CD14-positive monocyte (primary cell): Measurements from ENCODE around the gene IP6K1. TPM values are rescaled to one million over a fixed set of nuclear protein-coding genes. Genes with fewer than 3 reads are reported as not detected.

Source experiments
- DNase-seq, 3 donors: peaks; one replicate each; pipeline ENCODE4 v3.0.0-alpha.2; 2011 to 2022
- H2AFZ ChIP-seq: 2 replicates; pipeline ENCODE4 v1.6.0; 2012; ENCODE audit warnings: mild to moderate bottlenecking, low read depth, low read length, inconsistent platforms; ENCODE audit not compliant: insufficient read depth, poor library complexity, severe bottlenecking
- H3K27ac ChIP-seq, 2 donors: 1 replicate in 1 of 2; 2 replicates in 1 of 2; pipeline ENCODE4 v1.5.1; 2012 to 2013; ENCODE audit warnings: low read length in 2 of 2, control low read depth in 1 of 2, inconsistent platforms in 1 of 2, low read depth in 1 of 2, mild to moderate bottlenecking in 1 of 2
- H3K27me3 ChIP-seq, 2 donors: one replicate each; pipeline versions ENCODE4 v1.6.0 to v1.6.1; 2011 to 2013; ENCODE audit warnings: low read length in 2 of 2; ENCODE audit not compliant: control insufficient read depth in 2 of 2, insufficient read depth in 2 of 2
- H3K36me3 ChIP-seq, 2 donors: replicated peaks in 1 of 2; 1 replicate in 1 of 2; 2 replicates in 1 of 2; pipeline versions ENCODE4 v1.5.1 to v1.6.1; 2012 to 2013; ENCODE audit warnings: low read length in 2 of 2, control low read depth in 1 of 2, inconsistent platforms in 1 of 2, mild to moderate bottlenecking in 1 of 2; ENCODE audit not compliant: insufficient read depth in 2 of 2, control insufficient read depth in 1 of 2
- H3K4me1 ChIP-seq, 2 donors: 1 replicate in 1 of 2; 2 replicates in 1 of 2; pipeline versions ENCODE4 v1.5.1 to v1.6.1; 2012 to 2013; ENCODE audit warnings: low read length in 2 of 2, control low read depth in 1 of 2, inconsistent platforms in 1 of 2, mild to moderate bottlenecking in 1 of 2, moderate library complexity in 1 of 2; ENCODE audit not compliant: insufficient read depth in 2 of 2, control insufficient read depth in 1 of 2
- H3K4me2 ChIP-seq: replicated peaks from 2 replicates; pipeline ENCODE3; 2012; ENCODE audit warnings: low read length, moderate library complexity, mild to moderate bottlenecking; ENCODE audit not compliant: poor library complexity, severe bottlenecking; ENCODE audit errors: extremely low read depth
- H3K4me3 ChIP-seq, 3 experiments: fragments of 200-600 bp in 1 of 3; sonication (generic) in 1 of 3; replicated peaks in 1 of 3; 1 replicate in 2 of 3; 2 replicates in 1 of 3; pipeline ENCODE4 v1.5.1; 2011 to 2013; ENCODE audit warnings: low read length in 3 of 3, mild to moderate bottlenecking in 3 of 3, control low read depth in 2 of 3, low read depth in 2 of 3, inconsistent platforms in 1 of 3, moderate library complexity in 1 of 3
- H3K79me2 ChIP-seq: 2 replicates; pipeline ENCODE4 v1.6.0; 2012; ENCODE audit warnings: mild to moderate bottlenecking, control low read depth, inconsistent platforms, low read length, moderate library complexity; ENCODE audit not compliant: insufficient read depth
- H3K9ac ChIP-seq: 2 replicates; pipeline ENCODE4 v1.6.0; 2017; ENCODE audit warnings: low read length, mild to moderate bottlenecking; ENCODE audit not compliant: insufficient read depth, poor library complexity, severe bottlenecking
- H3K9me3 ChIP-seq, 2 donors: replicated peaks in 1 of 2; 1 replicate in 1 of 2; 2 replicates in 1 of 2; pipeline versions ENCODE4 v1.5.1 to v1.6.1; 2012 to 2013; ENCODE audit warnings: low read length in 2 of 2, control low read depth in 1 of 2; ENCODE audit not compliant: control insufficient read depth in 1 of 2, insufficient read depth in 1 of 2
- H4K20me1 ChIP-seq: 2 replicates; pipeline ENCODE4 v1.6.0; 2012; ENCODE audit warnings: mild to moderate bottlenecking, low read length, control low read depth, moderate library complexity; ENCODE audit not compliant: insufficient read depth
- H3K27ac Mint-ChIP-seq, 7 donors: one replicate each; pipeline ENCODE4 v1.8.0; 2020; ENCODE audit warnings: mild to moderate bottlenecking in 7 of 7, mixed read lengths in 7 of 7, moderate library complexity in 6 of 7, inconsistent platforms in 2 of 7
- H3K27me3 Mint-ChIP-seq, 3 donors: one replicate each; pipeline ENCODE4 v1.8.0; 2021 to 2022; ENCODE audit warnings: low read depth in 3 of 3, mild to moderate bottlenecking in 3 of 3, mixed read lengths in 3 of 3, moderate library complexity in 3 of 3, inconsistent platforms in 1 of 3
- H3K36me3 Mint-ChIP-seq, 2 donors: one replicate each; pipeline ENCODE4 v1.8.0; 2020; ENCODE audit warnings: mixed read lengths in 2 of 2, inconsistent platforms in 1 of 2, mild to moderate bottlenecking in 1 of 2
- H3K4me1 Mint-ChIP-seq: one replicate; pipeline ENCODE4 v1.8.0; 2020; ENCODE audit warnings: mild to moderate bottlenecking, mixed read lengths
- H3K4me3 Mint-ChIP-seq, 2 donors: one replicate each; pipeline ENCODE4 v1.8.0; 2020; ENCODE audit warnings: mild to moderate bottlenecking in 2 of 2, mixed read lengths in 2 of 2, moderate library complexity in 1 of 2
- H3K9me3 Mint-ChIP-seq, 7 donors: one replicate each; pipeline ENCODE4 v1.8.0; 2020 to 2022; ENCODE audit warnings: mixed read lengths in 7 of 7, mild to moderate bottlenecking in 6 of 7, moderate library complexity in 6 of 7, inconsistent platforms in 2 of 7
- WGBS: methylation state at CpG from one replicate; pipeline ENCODE4 v1.1.5; 2013; ENCODE audit warnings: missing lambda C conversion rate; ENCODE audit not compliant: insufficient coverage; 5-methylcytosine and 5-hydroxymethylcytosine counted together
- intact Hi-C, 2 donors: fragments of 100-400 bp; cut with micrococcal nuclease; formaldehyde crosslinking; loops; one replicate each; pipeline versions ENCODE4 v1.15.0 to v1.15.1; 2023
- polyA plus RNA-seq, 3 donors: library from polyadenylated mRNA; depleted of rRNA in 1 of 3; unstranded in 2 of 3; stranded (reverse) in 1 of 3; fragments of 300-500 nt in 2 of 3; fragments of >200 nt in 1 of 3; fragmentation: Illumina TruSeq in 2 of 3; gene quantifications; 1 replicate in 2 of 3; 2 replicates in 1 of 3; pipeline ENCODE4 v1.2.3, GENCODE V29; 2012 to 2021
- TF ChIP-seq, protein P1 (sequence below): fragments of 200-600 bp; IDR thresholded peaks from one replicate; pipeline ENCODE4 v1.8.0; 2022; ENCODE audit warnings: antibody characterized with exemption, mild to moderate bottlenecking

IP6K1 gene
- polyA plus RNA-seq, 3 donors = 15.8 to 27.1 (median 16.1) TPM

DNA sequence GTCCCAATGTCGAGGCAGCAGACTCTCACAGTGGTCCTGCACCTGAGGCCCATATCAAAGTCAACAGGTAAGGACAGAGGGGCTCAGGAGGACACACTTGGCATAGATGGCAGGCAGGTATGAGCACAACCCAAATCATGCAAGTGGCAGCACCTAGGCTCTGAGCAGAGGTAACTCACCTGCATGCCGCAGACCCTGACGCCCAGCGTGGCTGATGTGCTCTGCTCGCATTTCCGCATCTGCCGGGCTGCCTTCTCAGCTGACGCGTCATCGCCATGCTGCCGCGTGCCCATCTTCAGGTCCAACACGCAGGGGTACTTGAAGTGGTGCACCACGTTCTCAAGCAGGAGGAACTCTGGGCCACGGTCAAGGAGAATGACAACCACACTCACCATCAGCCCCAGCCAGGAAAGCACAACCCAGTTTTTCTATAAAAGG lies 58.4 kb downstream of the IP6K1 start:
- Histone ChIP-seq H3K36me3 (peaks cover 49 to 71% of the 10 kb centered on the region in 2 donors), H3K9me3 (no peaks in the 10 kb centered on the region), H3K9ac (no peak overlapping the region), H3K4me3 (no peak overlapping the region), H3K27me3 (no peaks in the 10 kb centered on the region), H3K79me2 (peaks cover 7% of the 10 kb centered on the region), H3K4me1 (peaks cover 14 to 19% of the 10 kb centered on the region in 2 donors), H3K4me2 (no peak overlapping the region), H2AFZ (no peak overlapping the region), H4K20me1 (peaks cover 3% of the 10 kb centered on the region), H3K27ac (no peak overlapping the region)
- Mint-ChIP-seq H3K27me3 (no peaks in the 10 kb centered on the region), H3K27ac (peak overlapping the region in 1 of 7 donors; percentile 37), H3K36me3 (peaks cover 43 to 63% of the 10 kb centered on the region in 2 donors), H3K9me3 (no peaks in the 10 kb centered on the region), H3K4me3 (no peak overlapping the region), H3K4me1 (peaks cover 14% of the 10 kb centered on the region)
- no peak for DNase-seq
- WGBS = 96% methylated on average over 13 of the region's 15 CpGs
- TF ChIP-seq, protein P1, sequence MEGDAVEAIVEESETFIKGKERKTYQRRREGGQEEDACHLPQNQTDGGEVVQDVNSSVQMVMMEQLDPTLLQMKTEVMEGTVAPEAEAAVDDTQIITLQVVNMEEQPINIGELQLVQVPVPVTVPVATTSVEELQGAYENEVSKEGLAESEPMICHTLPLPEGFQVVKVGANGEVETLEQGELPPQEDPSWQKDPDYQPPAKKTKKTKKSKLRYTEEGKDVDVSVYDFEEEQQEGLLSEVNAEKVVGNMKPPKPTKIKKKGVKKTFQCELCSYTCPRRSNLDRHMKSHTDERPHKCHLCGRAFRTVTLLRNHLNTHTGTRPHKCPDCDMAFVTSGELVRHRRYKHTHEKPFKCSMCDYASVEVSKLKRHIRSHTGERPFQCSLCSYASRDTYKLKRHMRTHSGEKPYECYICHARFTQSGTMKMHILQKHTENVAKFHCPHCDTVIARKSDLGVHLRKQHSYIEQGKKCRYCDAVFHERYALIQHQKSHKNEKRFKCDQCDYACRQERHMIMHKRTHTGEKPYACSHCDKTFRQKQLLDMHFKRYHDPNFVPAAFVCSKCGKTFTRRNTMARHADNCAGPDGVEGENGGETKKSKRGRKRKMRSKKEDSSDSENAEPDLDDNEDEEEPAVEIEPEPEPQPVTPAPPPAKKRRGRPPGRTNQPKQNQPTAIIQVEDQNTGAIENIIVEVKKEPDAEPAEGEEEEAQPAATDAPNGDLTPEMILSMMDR = no peak
- intact Hi-C loops = loop anchor here (10.0 kb wide), 2 partner anchors 53 to 57 kb away; partner anchors contain the start of genes APEH (in 2 of the 2) and IP6K1 (in 1 of the 2)

DNA sequence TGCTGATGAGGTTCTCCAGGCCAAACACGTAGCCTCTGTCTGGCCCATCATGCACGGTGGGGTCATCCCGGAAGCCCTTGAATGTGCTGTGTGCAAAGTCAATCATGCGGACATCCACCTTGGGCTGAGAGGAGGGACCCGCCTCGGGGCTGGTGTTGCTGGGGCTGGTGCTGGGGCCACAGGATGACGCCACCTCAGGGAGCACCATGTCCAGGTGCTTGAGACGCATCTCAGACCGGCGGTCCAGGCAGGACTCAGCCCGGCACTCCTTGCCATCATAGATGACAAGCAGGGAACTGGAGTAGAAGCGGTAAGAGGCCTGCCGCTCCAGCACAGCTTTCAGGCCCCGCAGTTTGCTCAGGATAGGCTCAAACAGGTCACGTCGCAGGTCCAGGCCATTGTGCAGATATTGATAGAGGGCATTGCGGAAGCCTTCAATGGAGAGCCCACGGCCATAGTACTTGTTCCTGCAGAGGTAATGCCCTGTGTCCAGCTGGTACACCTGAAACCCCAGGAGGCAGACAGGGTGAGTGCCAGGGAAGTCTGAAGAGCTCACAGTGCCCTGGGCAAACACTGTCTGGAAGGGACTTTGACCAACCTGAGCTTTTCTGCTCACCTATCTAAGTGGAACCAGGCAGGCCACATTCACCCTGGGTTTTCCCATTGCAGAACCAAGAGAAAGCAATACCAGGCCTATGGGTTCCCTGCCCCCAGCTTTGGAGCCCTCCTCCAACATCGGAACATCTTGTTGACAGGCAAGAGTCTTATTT lies 59.0 kb downstream of the IP6K1 start:
- H3K4me3 Mint-ChIP-seq = no peak overlapping the region
- no peaks in the 10 kb centered on the region for H3K27me3 ChIP-seq
- H3K9me3 ChIP-seq = no peaks in the 10 kb centered on the region
- intact Hi-C loops = loop anchor here (10.0 kb wide), 2 partner anchors 53 to 57 kb away; partner anchors contain the start of genes APEH (in 2 of the 2) and IP6K1 (in 1 of the 2)
- peak overlapping the region in 3 of 7 donors; percentile 14 to 37 (median 30) for H3K27ac Mint-ChIP-seq
- DNase-seq = no peak
- H3K9ac ChIP-seq = no peak overlapping the region
- TF ChIP-seq, protein P1 = no peak
- no peak overlapping the region for H3K4me3 ChIP-seq
- peaks cover 9% of the 10 kb centered on the region for H4K20me1 ChIP-seq
- H3K36me3 ChIP-seq = peaks cover 43 to 68% of the 10 kb centered on the region in 2 donors
- peaks cover 19 to 25% of the 10 kb centered on the region in 2 donors for H3K4me1 ChIP-seq
- no peak overlapping the region for H2AFZ ChIP-seq
- no peak overlapping the region for H3K4me2 ChIP-seq
- H3K9me3 Mint-ChIP-seq = no peaks in the 10 kb centered on the region
- 94% methylated on average over 19 of the region's 19 CpGs for WGBS
- H3K27me3 Mint-ChIP-seq = no peaks in the 10 kb centered on the region
- no peak overlapping the region for H3K27ac ChIP-seq
- peaks cover 13% of the 10 kb centered on the region for H3K79me2 ChIP-seq
- peaks cover 20% of the 10 kb centered on the region for H3K4me1 Mint-ChIP-seq
- H3K36me3 Mint-ChIP-seq = peaks cover 40 to 62% of the 10 kb centered on the region in 2 donors
